HG03442 (cell line): Measurements from ENCODE around the gene COPRS.
"Not testable (repeated sequence)": the region's sequence is repeated elsewhere in the genome, so short reads cannot be mapped to it uniquely, and the experiment has no call there.

Source experiments
- ATAC-seq: cut with Tn5 transposase; IDR thresholded peaks from one replicate; pipeline ENCODE4 v1.9.1; 2021; ENCODE audit warnings: mild to moderate bottlenecking, moderate library complexity; ENCODE audit not compliant: unreplicated experiment

Gene COPRS

DNA sequence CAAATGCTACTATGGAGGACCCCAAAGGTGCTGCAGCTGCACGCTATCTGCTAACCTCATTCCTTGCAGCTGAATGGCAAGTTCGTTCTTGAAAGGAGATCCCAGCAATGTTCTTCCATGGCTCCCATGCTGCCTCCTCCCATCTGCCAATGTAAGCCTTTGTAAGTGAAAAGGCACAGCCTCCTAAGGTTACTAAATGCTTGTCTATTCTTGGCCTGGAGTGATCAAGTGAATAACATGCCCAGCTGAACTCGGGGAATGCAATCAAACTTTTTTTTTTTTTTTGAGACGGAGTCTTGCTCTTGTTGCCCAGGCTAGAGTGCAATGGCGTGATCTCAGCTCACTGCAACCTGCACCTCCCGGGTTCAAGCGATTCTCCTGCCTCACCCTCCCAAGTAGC lies 49.2 kb downstream of the COPRS start:
- ATAC-seq = not testable (repeated sequence)

DNA sequence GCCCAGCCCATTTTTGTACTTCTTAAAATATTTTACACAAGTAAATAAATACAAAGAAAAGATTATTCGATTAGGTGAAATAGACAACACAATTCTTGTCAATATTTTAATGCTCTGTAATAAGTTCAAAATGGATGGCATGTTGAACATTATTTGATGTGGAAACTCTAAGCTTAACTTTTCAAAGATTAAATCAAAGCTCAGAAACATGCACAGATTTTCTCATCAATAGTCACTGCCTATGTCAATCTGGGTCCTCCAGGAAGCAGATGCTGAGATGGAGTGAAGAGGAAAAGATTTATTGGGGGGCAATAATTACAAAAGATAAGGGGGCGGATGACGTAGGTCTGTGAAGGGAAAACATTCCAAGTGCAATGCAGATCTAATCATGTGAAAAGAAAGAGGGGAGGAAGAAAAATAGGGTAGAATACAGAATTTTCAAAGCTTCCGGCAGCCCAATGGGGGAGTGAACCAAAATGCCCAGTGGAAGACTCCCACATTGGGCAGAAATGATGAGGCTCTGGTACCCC lies 50.5 kb downstream of the COPRS start:
- no peak for ATAC-seq

DNA sequence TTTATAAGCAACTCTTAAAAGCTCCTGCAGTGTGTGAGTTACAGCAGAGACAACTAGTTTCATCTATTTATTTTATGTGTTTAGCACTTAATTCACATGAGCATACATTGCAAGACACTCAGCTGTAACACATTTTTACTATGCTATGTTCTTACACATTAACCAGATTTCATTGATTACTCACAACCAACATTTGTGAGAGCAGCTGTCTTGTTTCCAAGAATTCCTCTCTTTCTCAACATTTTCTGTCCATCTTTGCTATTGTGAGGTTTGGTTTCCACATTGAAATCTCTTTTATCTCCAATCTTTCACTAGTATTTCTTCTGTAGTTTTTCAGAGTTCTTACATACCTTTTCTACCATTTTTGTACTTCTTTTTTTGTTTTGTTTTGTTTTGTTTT lies 51.2 kb downstream of the COPRS start:
- ATAC-seq = no peak

DNA sequence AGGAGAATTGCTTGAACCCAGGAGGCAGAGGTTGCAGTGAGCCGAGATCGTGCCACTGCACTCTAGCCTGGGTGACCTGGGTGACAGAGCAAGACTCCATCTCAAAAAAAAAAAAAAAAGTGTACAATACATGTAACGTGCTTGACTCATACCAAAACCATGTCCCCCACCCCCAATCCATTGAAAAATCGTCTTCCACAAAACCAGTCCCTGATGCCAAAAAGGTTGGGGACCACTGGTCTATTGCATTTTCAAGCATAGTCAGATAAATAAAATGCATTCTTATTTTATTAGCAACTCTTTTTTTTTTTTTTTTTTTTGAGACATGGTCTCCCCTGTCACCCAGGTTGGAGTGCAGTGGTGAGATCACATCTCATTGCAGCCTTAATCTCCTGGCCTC lies 52.1 kb downstream of the COPRS start:
- no peak for ATAC-seq

DNA sequence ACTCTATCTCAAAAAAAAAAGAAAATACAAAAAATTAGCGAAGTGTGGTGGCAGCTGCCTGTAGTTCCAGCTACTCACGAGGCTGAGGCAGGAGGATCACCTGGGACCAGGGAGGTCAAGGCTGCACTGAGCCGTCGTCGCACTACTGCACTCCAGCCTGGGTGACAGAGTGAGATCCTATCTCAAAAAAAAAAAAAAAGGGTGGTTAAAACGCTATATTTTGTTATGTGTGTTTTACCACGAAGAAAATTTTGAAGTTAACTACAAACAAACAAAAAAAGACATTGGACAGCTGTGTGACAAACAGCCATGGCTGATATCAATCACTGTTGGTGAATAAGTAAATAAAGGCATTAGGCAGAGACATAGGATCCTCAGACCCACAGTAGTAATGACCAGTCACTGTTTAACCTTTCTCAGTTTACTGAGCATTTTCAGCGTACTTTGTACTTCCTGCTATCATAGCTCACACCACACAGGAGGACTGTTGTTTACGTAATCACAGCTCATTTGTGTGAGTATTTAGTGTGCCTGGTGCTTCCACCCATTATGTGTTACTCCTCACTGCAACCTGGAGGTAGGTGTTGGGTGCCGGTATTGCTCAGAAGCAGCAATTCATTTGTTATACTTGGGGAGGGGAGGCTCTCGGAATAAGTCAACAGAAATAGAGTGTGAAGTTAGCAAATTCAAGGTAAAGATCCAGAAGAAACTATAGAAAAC lies 55.4 kb downstream of the COPRS start:
- no peak for ATAC-seq

DNA sequence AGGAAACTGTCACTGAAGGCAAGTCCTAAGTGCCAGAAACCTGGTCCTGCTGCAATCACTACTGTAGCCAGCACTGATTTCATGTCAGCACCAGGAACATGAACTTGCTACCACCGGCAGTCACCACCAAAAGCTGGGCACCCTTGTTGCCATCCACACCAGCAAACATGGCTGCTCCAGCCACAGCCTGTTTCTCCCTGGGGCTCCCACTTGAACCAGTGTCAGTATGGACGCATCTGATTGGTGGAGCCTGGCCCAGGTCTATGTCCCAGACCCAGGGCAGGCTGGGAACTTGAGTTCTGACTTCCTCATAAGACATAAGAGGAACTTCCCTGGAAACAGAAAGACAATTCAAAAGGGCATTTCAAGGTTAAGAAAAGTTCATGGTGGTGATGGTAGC lies 56.5 kb downstream of the COPRS start:
- no peak for ATAC-seq
